ENCODE results near the gene IGFBP3.

IGFBP3 gene

DNA sequence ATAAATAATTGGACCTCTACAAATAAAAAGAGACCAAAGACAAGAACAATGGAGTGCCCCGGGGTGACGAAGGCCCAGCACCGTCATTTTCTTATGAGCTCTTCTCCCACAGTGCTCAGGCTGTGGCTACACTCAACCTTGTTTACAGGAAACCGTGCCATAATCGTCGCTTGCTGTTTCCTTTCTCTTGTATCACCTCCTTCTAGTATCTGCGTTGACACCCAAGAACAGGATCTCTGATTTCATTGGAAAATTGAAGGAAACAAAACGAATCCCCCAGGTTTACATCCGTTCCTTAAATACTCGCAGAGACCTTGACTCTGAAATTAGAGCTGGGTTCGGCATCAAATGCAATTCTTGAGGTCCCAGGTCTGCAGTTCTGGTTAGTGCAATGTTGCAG, 1.7 kb upstream of the IGFBP3 start:
- no peak for DNase-seq (ENCODE audit: low spot score)

DNA sequence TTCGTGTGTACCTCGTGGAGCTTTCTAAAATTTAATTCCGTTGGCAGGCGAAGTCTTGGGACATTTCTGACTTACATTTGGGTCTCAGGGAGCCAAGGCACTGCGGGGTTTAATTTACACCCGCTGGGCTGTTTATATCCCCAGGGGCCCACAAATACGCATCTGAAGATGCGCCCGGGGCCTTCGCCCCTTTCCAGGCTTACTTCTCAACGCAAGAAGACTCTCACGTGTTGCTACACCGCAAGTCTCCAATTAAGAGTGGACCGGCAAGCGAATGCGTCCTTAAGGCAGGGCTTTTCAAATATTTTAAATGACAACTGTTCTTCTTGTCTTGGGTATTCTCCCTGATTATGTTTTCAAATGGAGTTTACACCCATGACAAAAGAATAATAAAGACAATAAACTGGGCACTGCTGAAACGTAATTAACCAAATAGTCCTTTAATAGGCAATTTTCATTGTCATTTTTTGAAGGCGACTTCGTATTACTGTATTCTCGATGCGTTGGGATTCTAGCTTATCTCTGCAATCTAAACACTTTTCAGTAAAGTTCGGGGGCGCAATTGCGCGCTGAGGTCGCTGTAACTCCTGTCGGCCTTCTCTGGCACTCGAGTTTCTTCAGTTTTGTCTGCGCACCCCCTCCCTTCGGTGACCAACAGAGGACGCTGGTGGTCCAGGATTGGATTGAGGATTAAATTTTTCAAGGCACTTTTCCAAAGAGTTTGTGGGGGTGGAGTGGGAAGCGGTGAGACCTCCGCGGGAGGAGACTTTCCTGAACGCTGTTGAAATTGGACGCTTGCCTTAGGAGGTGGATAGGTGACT, 837 bp upstream of the IGFBP3 start:
- peak; percentile 82 for DNase-seq (ENCODE audit: low spot score)

DNA sequence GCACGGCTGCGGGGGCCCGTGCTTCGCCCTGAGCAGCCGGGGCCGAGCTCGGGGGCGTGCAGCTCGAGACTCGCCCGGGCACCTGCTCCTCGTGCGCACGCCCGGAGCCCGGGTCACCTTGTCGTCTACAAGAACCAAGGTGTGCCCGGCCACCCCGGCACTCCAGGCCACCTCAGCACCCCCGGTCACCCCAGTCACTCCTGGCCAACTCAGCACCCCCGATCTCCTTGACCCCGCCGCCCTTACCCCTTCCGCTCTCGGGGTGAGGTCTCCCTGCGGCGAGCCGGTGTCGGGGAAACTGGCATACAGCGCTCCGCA, 268 bp upstream of the IGFBP3 start:
- no peak for DNase-seq (ENCODE audit: low spot score)

DNA sequence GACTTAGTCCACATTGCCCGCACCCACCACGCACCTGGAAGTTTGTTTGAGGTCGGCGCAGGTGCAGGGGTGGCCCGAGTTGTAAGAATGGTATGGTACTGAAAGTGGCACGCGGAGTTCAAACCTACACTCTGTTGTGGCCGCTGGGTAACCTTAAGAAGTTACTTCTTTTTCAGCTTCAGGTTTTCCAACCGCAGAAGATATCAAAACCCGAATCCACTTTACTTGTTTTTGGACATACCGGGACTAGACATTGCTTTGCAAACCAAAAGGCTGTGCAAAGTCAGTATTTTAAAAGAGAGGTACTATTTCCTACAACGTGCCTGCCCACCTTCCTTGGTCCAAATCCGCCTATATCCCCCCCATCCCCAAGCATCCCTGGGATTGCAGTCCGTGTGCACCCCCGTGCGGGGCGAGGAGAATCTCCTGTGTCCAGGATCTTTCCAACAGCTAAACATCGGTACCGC, 1.0 kb downstream of the IGFBP3 start:
- no peak for DNase-seq (ENCODE audit: low spot score)

DNA sequence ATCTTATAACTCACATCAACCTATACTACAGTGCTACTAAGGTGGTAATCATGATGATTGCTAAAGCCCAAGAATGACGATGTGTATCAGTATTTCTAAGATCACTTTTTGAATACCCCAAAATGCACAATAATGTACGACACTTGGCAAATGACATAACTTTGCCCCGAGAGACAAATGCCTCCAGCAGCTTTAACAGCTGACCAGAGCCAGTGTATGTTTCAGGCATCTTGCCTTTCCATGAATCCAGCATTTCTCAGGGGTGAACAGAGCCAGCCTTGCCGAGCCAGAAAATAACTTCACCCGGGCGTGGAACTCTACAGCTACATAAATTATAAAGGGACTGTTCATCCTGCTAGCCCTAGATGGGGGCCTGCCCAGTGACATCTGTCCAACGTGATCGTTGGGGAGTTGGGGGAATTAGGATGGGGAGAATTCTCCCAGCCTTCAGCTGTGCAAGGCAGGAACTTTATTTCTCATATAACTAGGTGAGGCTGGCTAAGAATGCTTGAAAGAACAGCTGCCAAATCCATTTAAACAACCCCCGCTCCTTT, 1.8 kb downstream of the IGFBP3 start:
- DNase-seq (ENCODE audit: low spot score), result no peak

DNA sequence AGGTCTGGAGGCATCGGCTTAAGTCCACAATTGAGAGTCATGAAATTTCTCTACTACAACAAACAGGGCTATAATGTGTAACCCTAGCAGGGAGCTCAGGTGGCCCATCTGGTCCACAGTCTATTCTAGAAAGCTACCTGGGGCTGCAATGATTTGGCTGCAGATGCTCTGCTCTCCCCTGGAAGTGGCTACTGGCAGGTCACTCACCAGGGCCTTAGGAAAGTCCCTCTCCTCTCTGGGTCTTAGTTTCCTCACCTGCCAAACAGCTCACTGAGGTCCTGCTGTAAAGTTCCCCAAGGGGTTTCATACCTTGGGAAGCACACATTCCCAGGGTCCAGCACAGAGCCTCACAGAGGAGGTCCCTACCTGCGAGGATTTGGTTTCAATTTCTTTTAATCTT, 2.5 kb downstream of the IGFBP3 start:
- DNase-seq (ENCODE audit: low spot score), result no peak

DNA sequence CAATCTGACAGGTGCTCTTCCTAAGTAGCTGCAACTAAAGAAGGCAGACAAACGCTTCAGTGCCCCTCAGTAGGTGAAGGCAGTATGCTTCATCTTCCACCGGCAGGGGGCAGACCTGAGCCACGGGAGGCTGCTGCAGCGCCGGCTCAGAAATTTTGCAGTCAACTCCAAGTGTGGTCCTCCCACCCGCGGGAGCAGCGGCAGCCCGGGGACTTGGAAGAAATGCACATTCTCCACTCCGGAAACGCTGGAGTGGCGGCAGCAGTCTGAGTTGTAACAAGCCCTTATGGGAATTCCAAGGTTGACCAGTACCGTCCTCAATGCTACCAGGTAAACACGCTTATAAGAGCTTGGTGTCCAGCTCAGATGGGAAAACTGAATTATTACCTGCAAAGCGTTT, 3.4 kb downstream of the IGFBP3 start:
- DNase-seq (ENCODE audit: low spot score), result peak; percentile 88

DNA sequence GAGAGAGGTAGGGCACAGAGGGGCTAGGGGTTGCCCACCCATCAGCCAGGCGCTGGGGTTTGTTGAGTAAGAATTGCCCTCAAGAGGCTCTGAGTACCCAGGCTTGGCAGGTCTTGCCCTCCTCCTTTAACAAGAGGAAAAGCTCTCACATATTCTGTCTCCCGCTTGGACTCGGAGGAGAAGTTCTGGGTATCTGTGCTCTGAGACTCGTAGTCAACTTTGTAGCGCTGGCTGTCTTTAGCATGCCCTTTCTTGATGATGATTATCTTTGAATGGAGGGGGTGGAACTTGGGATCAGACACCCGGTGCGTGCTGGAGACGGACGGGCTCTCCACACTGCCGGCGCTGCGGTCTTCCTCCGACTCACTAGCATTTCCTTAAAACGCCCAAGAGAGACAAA, 4.0 kb downstream of the IGFBP3 start:
- DNase-seq (ENCODE audit: low spot score), result no peak

DNA sequence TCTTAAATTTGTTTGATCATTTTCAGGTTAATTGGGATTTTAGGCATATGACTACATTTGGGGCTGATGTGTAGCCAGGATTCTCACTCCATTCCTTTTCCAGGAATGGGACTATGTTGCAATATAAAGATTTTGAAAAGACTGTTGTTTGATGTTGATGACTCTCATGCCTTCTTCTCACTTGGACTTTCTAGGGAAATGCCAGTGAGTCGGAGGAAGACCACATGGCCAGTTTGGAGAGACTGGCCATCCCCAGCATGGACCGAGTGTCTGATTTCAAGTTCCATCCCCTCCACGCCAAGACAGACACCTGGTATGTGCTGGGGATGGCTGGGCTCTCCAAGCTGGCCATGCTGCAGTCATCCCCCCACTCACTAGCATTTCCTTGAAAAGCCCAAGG, 5.5 kb downstream of the IGFBP3 start:
- no peak for DNase-seq (ENCODE audit: low spot score)

DNA sequence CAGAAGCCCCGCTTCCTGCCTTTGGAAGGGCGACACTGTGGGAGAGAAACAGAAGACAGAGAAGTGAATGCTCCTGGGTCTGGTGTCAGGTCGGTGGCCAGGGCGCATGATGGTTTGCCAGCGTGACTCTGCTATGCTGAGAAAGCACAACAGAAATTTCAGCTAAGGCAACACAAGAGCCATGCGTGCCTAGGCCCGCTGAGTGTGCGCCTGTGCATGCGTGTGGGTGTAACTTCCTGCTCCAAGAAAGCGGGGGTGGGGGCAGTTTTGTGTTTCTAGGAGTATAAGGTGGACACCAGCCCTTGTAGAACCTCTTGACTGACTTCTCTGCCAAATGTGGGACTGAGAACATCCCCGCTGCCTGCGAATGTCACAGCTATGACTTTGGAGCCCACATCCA, 6.2 kb downstream of the IGFBP3 start:
- no peak for DNase-seq (ENCODE audit: low spot score)

DNA sequence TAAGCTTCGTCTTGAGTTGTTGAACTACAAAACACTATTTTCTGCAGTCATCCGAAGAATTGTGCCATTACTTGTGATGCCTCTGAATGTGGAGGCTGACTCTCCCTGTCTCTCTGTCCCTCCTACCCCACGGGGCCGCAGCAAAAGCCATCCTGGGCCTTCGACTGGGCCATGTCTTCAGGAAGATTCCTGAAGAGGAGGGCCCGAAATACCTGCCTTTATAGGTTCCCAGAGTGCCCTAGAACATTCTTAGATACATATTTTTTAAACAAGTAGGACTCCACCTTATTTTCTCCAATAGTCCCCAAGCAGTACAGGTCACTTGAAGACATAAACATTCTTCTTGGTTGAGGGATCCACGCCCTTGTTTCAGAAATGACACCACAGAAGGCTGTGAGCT, 8.1 kb downstream of the IGFBP3 start:
- no peak for DNase-seq (ENCODE audit: low spot score)

DNA sequence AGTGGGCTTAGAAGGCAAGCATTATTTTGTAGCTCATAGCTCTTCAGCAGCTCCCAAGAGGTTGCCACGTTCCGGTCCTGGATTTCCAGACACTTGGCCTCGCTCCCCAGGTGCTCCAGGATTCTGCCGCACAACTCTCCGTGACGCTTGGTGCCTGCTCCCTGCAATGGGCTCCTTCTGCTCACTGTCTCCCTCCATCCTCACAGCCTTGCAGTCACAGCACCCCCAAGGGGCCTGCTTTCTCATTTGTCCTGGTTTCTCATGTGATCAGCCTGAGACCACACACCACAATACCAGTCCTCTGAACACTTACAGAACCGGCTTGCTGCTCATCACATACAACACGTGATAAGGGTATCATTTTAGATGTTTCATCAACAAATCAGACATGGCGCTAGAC, 9.8 kb downstream of the IGFBP3 start:
- no peak for DNase-seq (ENCODE audit: low spot score)

DNA sequence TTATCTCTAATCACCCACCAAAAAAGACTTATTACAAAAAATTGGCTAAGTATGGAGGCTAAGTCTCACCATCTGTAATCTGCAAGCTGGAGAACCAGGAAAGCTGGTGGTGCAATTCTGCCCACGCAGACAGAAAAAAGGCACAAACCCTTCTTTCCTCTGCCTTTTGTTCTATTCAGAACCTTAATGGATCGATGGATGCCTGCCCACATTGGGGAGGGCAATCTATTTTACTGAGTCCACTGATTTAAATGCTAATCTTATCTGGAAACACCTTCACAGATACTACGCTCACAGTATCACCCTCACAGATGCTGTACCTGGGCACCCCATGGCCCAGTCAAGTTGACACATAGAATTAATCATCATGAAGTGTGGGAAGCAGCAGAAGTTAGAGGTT, 10.2 kb downstream of the IGFBP3 start:
- DNase-seq (ENCODE audit: low spot score), result no peak

DNA sequence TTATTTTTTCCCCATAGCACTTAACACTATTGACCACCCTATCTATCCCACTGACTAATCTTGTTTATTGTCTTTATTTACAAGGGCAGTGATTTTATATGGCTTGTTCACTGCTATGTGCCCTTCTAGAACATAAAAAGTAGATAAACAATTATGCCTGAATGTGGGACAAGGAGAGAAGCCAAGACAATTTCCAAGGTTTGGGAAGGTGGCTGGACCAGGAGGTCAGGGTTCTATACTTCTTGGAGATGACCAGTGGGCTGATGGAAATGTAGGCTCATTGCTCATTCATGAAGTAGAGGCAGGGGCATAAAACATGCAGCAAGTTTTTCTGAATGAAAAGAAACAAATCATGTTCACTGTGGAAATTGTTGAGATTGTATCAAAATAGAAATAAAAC, 11.5 kb downstream of the IGFBP3 start:
- no peak for DNase-seq (ENCODE audit: low spot score)

DNA sequence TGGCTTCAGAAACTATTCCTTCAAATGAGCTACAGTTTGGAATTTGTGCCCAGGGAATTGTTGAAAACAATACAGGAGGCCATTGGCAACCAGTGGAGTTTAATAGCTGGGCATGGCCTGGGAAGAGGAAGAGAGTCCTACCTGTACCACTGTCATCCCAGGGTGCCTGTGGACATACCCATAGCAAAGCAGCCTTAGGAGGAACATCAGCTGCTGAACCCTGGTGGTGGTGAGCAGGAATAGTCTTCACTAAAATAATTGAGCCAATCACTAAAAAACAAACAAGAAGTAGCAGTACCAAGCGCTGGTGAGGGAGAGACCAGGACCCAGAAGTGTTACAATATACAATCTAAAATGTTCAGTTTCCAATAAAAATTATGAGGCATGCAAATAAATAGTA, 18.3 kb downstream of the IGFBP3 start:
- DNase-seq (ENCODE audit: low spot score), result no peak

DNA sequence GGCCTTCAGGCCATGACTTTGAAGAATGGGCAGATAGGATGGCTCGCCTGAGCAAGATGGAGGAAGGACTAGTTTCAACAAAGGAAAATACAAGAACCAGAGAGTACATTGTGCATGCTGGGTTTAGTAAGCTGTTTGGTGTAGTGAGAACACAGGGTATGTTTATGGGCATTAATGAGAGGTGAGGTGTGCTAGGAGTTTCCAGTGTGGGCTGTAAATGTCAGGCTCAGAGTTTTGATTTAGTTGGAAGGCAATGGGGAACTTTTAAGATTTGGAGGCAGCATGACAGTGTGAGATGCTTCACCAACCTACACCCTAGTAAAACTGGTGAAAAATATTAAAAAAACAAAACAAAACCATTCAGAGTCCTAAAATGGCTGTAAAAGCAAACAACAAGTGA, 19.5 kb downstream of the IGFBP3 start:
- DNase-seq (ENCODE audit: low spot score), result no peak

DNA sequence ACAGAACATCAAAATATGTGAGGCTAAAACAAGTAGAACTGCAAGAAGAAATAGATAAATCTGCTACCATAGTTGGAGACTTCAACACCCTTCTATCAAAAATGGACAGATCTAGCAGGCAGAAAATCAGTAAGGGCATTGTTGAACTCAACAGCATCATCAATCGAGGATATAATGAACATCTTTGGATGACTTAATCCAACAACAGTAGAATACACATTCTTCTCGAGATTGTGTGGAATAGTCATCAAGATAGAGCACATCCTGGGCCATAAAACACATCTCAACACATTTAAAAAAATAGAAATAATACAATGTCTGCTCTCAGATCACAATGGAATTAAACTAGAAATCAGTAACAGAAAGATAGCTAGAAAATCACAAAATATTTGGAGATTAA, 22.9 kb downstream of the IGFBP3 start:
- no peak for DNase-seq (ENCODE audit: low spot score)

DNA sequence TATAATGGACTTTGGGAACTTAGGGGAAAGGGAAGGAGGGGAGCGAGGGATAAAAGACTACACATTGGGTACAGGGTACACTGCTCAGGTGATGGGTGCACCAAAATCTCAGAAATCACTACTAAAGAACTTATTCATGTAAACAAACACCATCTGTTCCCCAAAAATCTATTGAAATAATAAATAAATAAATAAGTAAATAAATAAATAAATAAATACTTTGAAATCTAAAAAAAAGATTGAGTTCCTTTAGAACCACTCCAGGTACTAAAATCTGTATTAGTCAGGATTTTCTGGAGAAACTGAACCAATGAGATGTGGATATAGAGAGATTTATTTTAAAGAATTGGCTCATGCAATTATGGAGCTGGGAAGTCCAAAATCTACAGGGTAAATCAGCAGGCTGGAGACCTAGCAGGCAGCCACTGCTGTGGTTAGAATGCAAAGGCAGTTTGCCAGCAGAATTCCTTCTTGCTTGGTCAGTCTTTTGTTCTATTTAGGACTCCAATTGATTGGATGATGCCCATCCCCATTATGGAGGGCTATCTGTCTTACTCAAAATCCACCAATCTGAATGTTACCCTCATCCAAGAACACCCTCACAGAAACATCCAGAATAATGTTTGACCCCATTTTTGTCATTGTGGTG, 23.9 kb downstream of the IGFBP3 start:
- no peak for DNase-seq (ENCODE audit: low spot score)

DNA sequence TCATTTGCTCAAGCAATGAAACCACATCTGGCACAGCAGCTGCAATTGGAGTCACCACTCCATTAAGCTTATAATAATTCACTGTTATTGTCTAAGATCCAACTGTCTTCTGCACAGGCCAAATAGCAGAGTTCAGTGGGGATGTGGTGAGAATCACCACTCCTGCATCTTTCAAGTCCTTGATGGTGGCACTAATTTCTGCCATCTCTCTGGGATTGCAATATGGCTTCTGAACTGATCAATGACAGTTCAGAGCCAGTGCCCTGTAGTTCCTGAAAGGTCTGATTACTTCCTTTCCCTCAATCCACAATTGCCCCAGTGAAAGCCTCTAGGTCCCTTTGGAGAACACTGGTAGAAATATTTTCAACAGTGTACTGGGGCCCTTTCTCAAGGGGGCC, 26.4 kb downstream of the IGFBP3 start:
- DNase-seq (ENCODE audit: low spot score), result no peak

DNA sequence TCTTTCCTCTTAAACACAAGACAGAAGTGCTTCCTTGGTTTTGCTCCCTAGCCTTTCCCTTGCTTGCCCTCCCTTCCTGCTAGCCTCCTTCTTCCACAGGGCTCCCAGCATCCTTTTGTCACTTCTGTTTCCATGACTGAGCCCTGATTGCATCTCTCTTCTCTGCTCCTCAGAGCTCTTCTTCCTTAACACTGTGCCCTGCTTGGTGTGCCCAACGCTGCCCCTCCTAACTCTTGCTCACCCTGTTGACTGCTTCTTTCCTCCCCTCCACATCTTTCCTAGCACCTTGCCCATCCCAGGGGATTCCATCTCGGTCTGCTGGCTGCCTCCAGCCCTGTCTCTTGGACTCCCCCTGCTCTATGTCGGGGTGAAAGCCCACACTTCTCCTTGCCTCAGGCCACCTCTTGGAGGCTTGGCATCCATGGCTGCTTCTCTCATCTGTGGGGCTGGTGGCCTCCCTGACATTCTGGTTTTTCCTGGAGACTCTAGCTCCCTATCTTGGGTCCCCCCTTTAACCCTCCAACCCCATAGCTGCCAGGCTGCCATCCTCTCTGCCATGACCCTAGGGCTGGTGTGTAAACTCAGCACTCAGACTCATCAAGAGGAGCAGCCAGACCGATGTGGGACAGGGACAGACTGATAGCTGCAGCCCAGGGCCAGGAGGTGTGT, 26.9 kb downstream of the IGFBP3 start:
- DNase-seq (ENCODE audit: low spot score), result no peak

DNA sequence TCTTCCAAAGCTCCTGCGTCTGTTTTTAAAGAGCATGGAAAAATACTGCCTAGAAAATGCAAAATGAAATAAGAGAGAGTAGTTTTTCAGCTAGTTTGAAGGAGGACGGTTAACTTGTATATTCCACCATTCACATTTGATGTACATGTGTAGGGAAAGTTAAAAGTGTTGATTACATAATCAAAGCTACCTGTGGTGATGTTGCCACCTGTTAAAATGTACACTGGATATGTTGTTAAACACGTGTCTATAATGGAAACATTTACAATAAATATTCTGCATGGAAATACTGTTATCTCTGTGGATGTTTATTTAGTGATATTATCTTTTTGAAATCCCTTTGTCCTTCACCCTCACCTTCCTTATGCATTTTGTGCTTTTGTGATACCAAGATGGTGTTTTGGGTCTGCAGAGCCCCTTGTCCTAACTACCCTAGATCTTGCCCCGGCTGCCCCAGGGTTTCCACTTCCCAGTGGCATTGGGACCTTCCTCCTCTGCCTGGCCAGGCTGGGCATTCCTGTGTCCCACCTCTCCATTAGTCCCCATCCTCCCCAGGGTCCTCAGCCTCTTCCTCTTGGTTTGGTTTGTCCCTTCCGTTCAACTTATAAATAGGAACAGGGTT, 27.6 kb downstream of the IGFBP3 start:
- no peak for DNase-seq (ENCODE audit: low spot score)

DNA sequence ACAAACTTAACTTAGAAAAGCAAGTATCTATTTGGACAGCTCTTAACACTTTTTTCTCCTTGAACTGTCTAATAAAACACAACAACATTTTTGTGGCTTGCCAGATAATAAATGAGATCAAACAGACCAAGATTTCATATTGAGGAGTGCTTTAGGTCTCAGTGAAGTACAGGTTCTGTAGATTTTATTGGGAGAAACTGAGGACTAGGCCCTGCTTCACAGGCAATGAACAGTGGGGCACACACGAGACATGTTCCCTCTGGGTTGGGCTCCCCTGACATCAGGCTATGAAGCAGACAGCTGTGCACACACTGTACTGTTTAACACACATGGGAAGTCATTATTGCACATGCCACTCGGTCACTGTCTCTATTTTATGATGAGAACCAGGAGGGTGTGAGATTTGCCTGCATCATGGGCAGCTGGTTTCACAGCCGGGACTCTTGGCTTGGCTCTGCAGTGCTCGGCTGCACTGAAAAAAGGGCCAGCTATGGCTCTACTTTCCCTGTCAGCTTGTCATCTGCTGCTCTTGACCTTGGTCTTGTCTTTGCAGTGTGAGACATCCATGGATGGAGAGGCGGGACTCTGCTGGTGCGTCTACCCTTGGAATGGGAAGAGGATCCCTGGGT, 28.6 kb downstream of the IGFBP3 start:
- DNase-seq (ENCODE audit: low spot score), result no peak

All from left forelimb (tissue), 1 donor.